ENCODE data around the gene AGO3.

DNA sequence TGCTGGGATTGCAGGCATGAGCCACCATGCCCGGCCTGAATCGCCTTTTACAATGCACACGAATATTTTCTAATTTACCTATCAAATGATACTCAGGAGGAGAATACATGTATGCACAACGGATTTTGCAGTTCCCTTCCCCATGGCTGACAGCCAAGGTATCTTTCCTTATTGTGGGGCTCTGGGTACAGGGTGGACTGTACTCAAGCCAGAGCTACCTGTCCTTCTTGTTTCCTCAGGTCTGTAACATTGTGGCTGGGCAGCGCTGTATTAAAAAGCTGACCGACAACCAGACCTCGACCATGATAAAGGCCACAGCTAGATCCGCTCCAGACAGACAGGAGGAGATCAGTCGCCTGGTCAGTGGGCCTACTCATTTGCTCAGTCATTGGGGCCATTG is 29.7 kb upstream of the AGO3 start:
- no peak for TF ChIP-seq HDAC2 (IDR thresholded peaks at IDR 0.05)
- no peak for TF ChIP-seq SIX5 (IDR thresholded peaks at IDR 0.05; ENCODE audit: low read depth, low read length, severe bottlenecking)
- TF ChIP-seq, protein P1, sequence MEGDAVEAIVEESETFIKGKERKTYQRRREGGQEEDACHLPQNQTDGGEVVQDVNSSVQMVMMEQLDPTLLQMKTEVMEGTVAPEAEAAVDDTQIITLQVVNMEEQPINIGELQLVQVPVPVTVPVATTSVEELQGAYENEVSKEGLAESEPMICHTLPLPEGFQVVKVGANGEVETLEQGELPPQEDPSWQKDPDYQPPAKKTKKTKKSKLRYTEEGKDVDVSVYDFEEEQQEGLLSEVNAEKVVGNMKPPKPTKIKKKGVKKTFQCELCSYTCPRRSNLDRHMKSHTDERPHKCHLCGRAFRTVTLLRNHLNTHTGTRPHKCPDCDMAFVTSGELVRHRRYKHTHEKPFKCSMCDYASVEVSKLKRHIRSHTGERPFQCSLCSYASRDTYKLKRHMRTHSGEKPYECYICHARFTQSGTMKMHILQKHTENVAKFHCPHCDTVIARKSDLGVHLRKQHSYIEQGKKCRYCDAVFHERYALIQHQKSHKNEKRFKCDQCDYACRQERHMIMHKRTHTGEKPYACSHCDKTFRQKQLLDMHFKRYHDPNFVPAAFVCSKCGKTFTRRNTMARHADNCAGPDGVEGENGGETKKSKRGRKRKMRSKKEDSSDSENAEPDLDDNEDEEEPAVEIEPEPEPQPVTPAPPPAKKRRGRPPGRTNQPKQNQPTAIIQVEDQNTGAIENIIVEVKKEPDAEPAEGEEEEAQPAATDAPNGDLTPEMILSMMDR (IDR thresholded peaks at IDR 0.05 in 2 of 3, conservative IDR thresholded peaks at IDR 0.05 in 1 of 3; ENCODE audit: control insufficient read depth in 2 of 3, extremely low read depth in 1 of 3, insufficient read depth in 1 of 3, low read depth in 3 of 3, low read length in 3 of 3) = no peak
- no peak for TF ChIP-seq ZNF274 (IDR thresholded peaks at IDR 0.05; ENCODE audit: insufficient read depth, insufficient read length)
- TF ChIP-seq TARDBP (IDR thresholded peaks at IDR 0.05; ENCODE audit: borderline replicate concordance) = no peak
- TF ChIP-seq CEBPB (IDR thresholded peaks at IDR 0.05; ENCODE audit: borderline replicate concordance in 1 of 2, low read depth in 2 of 2, low read length in 2 of 2) = no peak
- no peak for TF ChIP-seq SP1 (IDR thresholded peaks at IDR 0.05; ENCODE audit: low read depth, low read length)
